T-cell (primary cell): ENCODE measurements around the gene TAF1A. TPM values are rescaled to one million over a fixed set of nuclear protein-coding genes. Genes with fewer than 3 reads are reported as not detected.
"Not testable (repeated sequence)": the region's sequence is repeated elsewhere in the genome, so short reads cannot be mapped to it uniquely, and the experiment has no call there.

Source experiments
- ATAC-seq, 4 experiments: fragments of 200-7000 bp in 3 of 4; fragments of 150-1000 bp in 1 of 4; cut with Tn5 transposase; replicated peaks in 1 of 4; 1 replicate in 3 of 4; 2 replicates in 1 of 4; pipeline ENCODE4 v1.10.0; 2021; ENCODE audit warnings: moderate library complexity in 3 of 4, mild to moderate bottlenecking in 2 of 4, moderate number of reproducible peaks in 1 of 4
- CTCF ChIA-PET, 2 donors: fragments of 300-600 bp; sonication (Branson Sonifier 250); formaldehyde crosslinking; loops; one replicate each; lab custom pipeline; 2022; ENCODE audit warnings: antibody characterized with exemption in 2 of 2; lab: Charles Lee
- POLR2A ChIA-PET, 2 donors: fragments of 300-600 bp; sonication (Branson Sonifier 250); formaldehyde crosslinking; loops; one replicate each; lab custom pipeline; 2022; ENCODE audit warnings: antibody characterized with exemption in 2 of 2; lab: Charles Lee
- DNase-seq, 35 experiments: peaks; one replicate each; pipeline versions ENCODE4 v3.0.0 to v3.0.0-alpha.2; 2013 to 2023
- H3K27ac ChIP-seq: one replicate; pipeline ENCODE4 v1.5.1; 2013; ENCODE audit warnings: low read length
- H3K27me3 ChIP-seq, 2 experiments: replicated peaks in 1 of 2; 1 replicate in 1 of 2; 2 replicates in 1 of 2; pipeline versions ENCODE4 v1.6.1 to v1.7.0; 2013; ENCODE audit warnings: low read length in 1 of 2, mixed read lengths in 1 of 2; ENCODE audit not compliant: control insufficient read depth in 2 of 2, insufficient read depth in 2 of 2; ENCODE audit errors: extremely low read depth in 1 of 2
- H3K36me3 ChIP-seq, 2 donors: 1 replicate in 1 of 2; 2 replicates in 1 of 2; pipeline versions ENCODE4 v1.6.1 to v1.7.0; 2013; ENCODE audit warnings: low read length in 1 of 2; ENCODE audit not compliant: control insufficient read depth in 2 of 2, insufficient read depth in 1 of 2; ENCODE audit errors: extremely low read depth in 1 of 2
- H3K4me1 ChIP-seq, 2 experiments: 1 replicate in 1 of 2; 2 replicates in 1 of 2; pipeline versions ENCODE4 v1.6.1 to v1.7.0; 2013; ENCODE audit warnings: low read length in 2 of 2, mixed read lengths in 1 of 2; ENCODE audit not compliant: insufficient read depth in 2 of 2, control insufficient read depth in 1 of 2; ENCODE audit errors: extremely low read depth in 1 of 2
- H3K4me3 ChIP-seq, 2 donors: 1 replicate in 1 of 2; 2 replicates in 1 of 2; pipeline versions ENCODE4 v1.5.1 to v1.7.0; 2013; ENCODE audit warnings: mild to moderate bottlenecking in 2 of 2, low read length in 1 of 2, moderate library complexity in 1 of 2; ENCODE audit not compliant: control insufficient read depth in 1 of 2; ENCODE audit errors: extremely low read depth in 1 of 2
- H3K9me3 ChIP-seq: 2 replicates; pipeline ENCODE4 v1.7.0; 2013
- H3K27ac Mint-ChIP-seq, 2 donors: one replicate each; pipeline ENCODE4 v1.8.0; 2020 to 2021; ENCODE audit warnings: mild to moderate bottlenecking in 2 of 2, mixed read lengths in 2 of 2
- H3K27me3 Mint-ChIP-seq, 2 donors: one replicate each; pipeline ENCODE4 v1.8.0; 2021 to 2022; ENCODE audit warnings: mixed read lengths in 2 of 2
- H3K36me3 Mint-ChIP-seq: one replicate; pipeline ENCODE4 v1.8.0; 2021; ENCODE audit warnings: mixed read lengths
- H3K4me1 Mint-ChIP-seq, 3 donors: one replicate each; pipeline ENCODE4 v1.8.0; 2020 to 2022; ENCODE audit warnings: mixed read lengths in 3 of 3, mild to moderate bottlenecking in 1 of 3
- H3K4me3 Mint-ChIP-seq, 3 donors: one replicate each; pipeline ENCODE4 v1.8.0; 2020 to 2022; ENCODE audit warnings: mild to moderate bottlenecking in 3 of 3, mixed read lengths in 3 of 3, moderate library complexity in 3 of 3
- H3K9me3 Mint-ChIP-seq, 3 donors: one replicate each; pipeline ENCODE4 v1.8.0; 2020 to 2022; ENCODE audit warnings: mixed read lengths in 3 of 3
- WGBS: methylation state at CpG from one replicate; pipeline ENCODE4 v1.1.5; 2013; ENCODE audit warnings: missing lambda C conversion rate; ENCODE audit not compliant: insufficient coverage; 5-methylcytosine and 5-hydroxymethylcytosine counted together
- total RNA-seq, 35 experiments: library from RNA in 6 of 35; stranded (reverse) in 6 of 35; fragments of 120-200 nt in 1 of 35; gene quantifications; one replicate each; pipeline versions ENCODE4 v1.2.1 to v1.2.4 and lab custom pipeline; 2013 to 2026

TAF1A gene
- total RNA-seq, 5 donors from 2014 or later (not counting 1 experiment from before 2014, with no cell fraction given), result 5.7 to 14.0 (median 12.3) TPM

DNA sequence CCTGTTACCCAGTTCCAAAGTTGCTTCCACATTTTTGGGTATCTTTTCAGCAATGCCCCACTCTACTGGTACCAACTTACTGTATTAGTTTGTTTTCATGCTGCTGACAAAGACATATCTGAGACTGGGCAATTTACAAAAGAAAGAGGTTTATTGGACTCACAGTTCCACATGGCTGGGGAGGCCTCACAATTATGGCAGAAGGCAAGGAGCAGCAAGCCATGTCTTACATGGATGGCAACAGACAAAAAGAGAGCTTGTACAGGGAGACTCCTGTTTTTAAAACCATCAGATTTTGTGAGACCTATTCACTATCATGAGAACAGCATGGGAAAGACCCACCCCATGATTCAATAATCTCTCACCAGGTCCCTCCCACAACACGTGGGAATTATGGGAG is 19.4 kb upstream of the TAF1A start:
- ATAC-seq, H3K27ac ChIP-seq, DNase-seq, CTCF ChIA-PET, H3K4me1 Mint-ChIP-seq, H3K36me3 ChIP-seq, H3K4me3 ChIP-seq, POLR2A ChIA-PET, H3K27ac Mint-ChIP-seq, H3K27me3 ChIP-seq, H3K36me3 Mint-ChIP-seq, H3K4me3 Mint-ChIP-seq, H3K9me3 Mint-ChIP-seq, H3K4me1 ChIP-seq, H3K9me3 ChIP-seq: not testable (repeated sequence)
- no CpG with 5 or more reads among the region's 1 CpG for WGBS
- peaks cover 14 to 17% of the 10 kb centered on the region in 2 donors for H3K27me3 Mint-ChIP-seq

DNA sequence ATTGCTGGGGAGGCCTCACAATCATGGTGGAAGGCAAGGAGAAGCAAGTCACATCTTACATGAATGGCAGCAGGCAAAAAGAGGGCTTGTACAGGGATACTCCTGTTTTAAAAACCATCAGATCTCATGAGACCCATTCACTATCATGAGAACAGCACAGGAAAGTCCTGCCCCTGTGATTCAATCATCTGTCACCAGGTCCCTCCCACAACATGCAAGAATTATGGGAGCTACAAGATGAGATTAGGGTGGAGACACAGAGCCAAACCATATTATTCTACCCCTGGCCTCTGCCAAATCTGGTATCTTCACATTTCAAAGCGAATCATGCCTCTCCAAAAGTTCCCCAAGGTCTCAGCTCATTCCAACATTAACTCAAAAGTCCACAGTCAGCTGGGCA is 17.0 kb upstream of the TAF1A start:
- Mint-ChIP-seq H3K27me3 (peaks cover 0 to 4% of the 10 kb centered on the region in 2 donors), H3K9me3 (peaks cover 0 to 6% (median 0%) of the 10 kb centered on the region in 3 donors), H3K4me3 (no peak overlapping the region), H3K36me3 (peaks cover 8% of the 10 kb centered on the region), H3K4me1 (no peaks in the 10 kb centered on the region), H3K27ac (no peak overlapping the region)
- no peaks in the 10 kb centered on the region for H3K4me1 ChIP-seq
- CTCF ChIA-PET, result no interaction called here
- no peak for DNase-seq
- WGBS, result 75% methylated on average over 1 of the region's 1 CpG
- H3K36me3 ChIP-seq, result no peaks in the 10 kb centered on the region
- H3K27ac ChIP-seq, result no peak overlapping the region
- H3K27me3 ChIP-seq, result peaks cover 0 to 2% of the 10 kb centered on the region in 2 experiments
- H3K9me3 ChIP-seq, result no peaks in the 10 kb centered on the region
- POLR2A ChIA-PET, result no interaction called here
- no peak overlapping the region for H3K4me3 ChIP-seq
- ATAC-seq, result no peak

DNA sequence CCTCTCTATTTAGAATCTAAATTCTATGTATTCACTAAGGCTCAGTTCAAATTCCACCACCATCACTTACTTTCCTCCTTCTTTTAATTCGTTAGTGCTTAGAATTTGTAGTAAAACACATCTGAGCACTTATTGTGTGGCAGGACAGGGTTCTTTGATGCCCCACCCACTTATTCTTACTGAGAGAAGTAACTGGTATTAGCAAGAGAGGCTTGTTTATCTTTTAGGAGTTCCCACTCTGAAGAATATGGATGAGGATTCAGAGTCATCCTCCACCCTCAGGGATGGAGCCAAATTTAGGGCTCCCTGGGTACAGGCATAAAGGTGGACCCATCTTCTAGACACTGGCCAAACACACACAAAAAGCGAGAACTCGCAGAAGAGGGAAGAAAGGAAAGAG is 11.5 kb upstream of the TAF1A start:
- H3K27ac Mint-ChIP-seq, result no peak overlapping the region
- H3K36me3 Mint-ChIP-seq, result peaks cover 2% of the 10 kb centered on the region
- H3K4me1 Mint-ChIP-seq, result no peaks in the 10 kb centered on the region
- Histone ChIP-seq H3K4me3 (no peak overlapping the region), H3K27me3 (no peaks in the 10 kb centered on the region), H3K4me1 (no peaks in the 10 kb centered on the region), H3K36me3 (no peaks in the 10 kb centered on the region), H3K27ac (no peak overlapping the region), H3K9me3 (no peaks in the 10 kb centered on the region)
- POLR2A ChIA-PET, result no interaction called here
- ATAC-seq (no peak), DNase-seq (no peak)
- CTCF ChIA-PET, result no interaction called here
- no peaks in the 10 kb centered on the region for H3K9me3 Mint-ChIP-seq
- no CpG with 5 or more reads among the region's 3 CpGs for WGBS
- peaks cover 0 to 2% of the 10 kb centered on the region in 2 donors for H3K27me3 Mint-ChIP-seq
- no peak overlapping the region for H3K4me3 Mint-ChIP-seq

DNA sequence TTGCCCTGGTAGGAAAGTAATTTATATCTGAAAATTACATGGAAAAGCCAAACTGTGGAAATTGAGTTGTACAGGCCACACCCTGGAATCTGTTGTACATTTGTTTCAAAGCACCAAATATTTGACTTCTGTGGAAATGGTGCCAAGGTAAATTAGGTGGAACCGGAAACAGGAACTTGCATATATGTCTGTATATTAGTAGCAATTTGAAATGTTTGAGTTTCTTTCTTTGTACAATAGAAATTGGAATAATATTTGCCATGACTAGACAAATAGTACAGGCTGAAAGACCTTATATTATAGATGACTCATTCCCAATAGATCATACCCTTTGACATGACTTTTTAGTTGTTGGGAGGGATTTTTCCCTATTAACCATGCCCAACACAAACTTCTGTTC is 10.5 kb upstream of the TAF1A start:
- ATAC-seq (no peak), DNase-seq (no peak)
- H3K4me3 Mint-ChIP-seq, result no peak overlapping the region
- ChIA-PET CTCF (interaction anchor here (0.6 to 0.8 kb wide), 3 partner anchors 9 to 754 kb away, joined by 3 to 8 read pairs (median 6); no protein-coding TSS in a partner anchor), POLR2A (interaction anchor here in 1 of 2 donors (0.6 kb wide), 1 partner anchor 19 kb away, joined by 6 read pairs; no protein-coding TSS in a partner anchor)
- Histone ChIP-seq H3K4me3 (no peak overlapping the region), H3K27me3 (no peaks in the 10 kb centered on the region), H3K9me3 (no peaks in the 10 kb centered on the region), H3K36me3 (no peaks in the 10 kb centered on the region), H3K27ac (no peak overlapping the region), H3K4me1 (no peaks in the 10 kb centered on the region)
- H3K36me3 Mint-ChIP-seq, result peaks cover under 1% of the 10 kb centered on the region
- peaks cover 2 to 3% of the 10 kb centered on the region in 2 donors for H3K27me3 Mint-ChIP-seq
- H3K4me1 Mint-ChIP-seq, result no peaks in the 10 kb centered on the region
- no peak overlapping the region for H3K27ac Mint-ChIP-seq
- no CpG with 5 or more reads among the region's 1 CpG for WGBS
- no peaks in the 10 kb centered on the region for H3K9me3 Mint-ChIP-seq

DNA sequence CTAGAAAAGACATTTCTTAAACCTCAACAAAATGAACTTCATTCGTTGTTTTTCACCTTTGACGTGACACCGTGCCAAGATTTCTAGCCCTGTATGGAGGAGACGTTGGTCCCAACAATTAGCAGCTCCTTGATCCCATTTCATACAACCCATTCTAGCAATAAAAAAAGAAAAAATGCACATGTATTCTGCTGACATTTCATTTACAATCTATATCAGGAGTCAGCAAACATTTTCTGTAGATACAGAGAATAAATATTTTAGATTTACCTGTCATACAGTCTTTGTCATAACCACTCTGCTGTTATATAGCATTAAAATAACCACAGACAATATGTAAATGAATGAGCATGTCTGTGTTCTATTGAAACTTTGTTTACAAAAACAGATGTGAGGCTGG is 7.0 kb upstream of the TAF1A start:
- ATAC-seq (no peak), DNase-seq (no peak)
- Histone ChIP-seq H3K36me3 (no peaks in the 10 kb centered on the region), H3K4me3 (no peak overlapping the region), H3K27me3 (no peaks in the 10 kb centered on the region), H3K9me3 (no peaks in the 10 kb centered on the region), H3K4me1 (no peaks in the 10 kb centered on the region), H3K27ac (no peak overlapping the region)
- H3K27ac Mint-ChIP-seq, result no peak overlapping the region
- no peak overlapping the region for H3K4me3 Mint-ChIP-seq
- H3K27me3 Mint-ChIP-seq, result peaks cover 2 to 3% of the 10 kb centered on the region in 2 donors
- H3K9me3 Mint-ChIP-seq, result no peaks in the 10 kb centered on the region
- CTCF ChIA-PET, result no interaction called here
- POLR2A ChIA-PET, result interaction anchor here in 1 of 2 donors (0.5 kb wide), 1 partner anchor 13 kb away, joined by 5 read pairs; no protein-coding TSS in a partner anchor
- H3K36me3 Mint-ChIP-seq, result no peaks in the 10 kb centered on the region
- H3K4me1 Mint-ChIP-seq, result no peaks in the 10 kb centered on the region
- WGBS, result 100% methylated on average over 2 of the region's 4 CpGs

DNA sequence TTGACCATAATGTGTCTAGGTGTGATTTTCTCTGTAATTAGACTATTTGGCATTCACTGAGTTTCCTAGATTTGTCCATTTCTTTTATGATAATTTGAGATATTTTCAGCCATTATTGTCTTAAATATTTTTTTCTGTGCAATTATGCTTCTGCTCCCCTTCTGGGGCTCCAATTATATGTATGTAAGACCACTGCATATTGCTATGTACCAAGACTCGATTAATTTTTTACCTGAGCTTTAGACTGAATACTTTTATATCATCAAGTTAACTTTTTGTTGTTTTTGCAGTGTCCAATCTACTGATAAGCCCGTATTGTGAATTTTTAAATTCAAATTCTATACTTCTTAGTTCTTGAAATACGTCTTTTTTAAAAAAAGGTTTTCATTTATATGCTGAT is 5.1 kb upstream of the TAF1A start:
- no peaks in the 10 kb centered on the region for H3K36me3 ChIP-seq
- no peaks in the 10 kb centered on the region for H3K27me3 ChIP-seq
- Mint-ChIP-seq H3K27ac (no peak overlapping the region), H3K36me3 (no peaks in the 10 kb centered on the region), H3K4me3 (no peak overlapping the region), H3K27me3 (peaks cover 1 to 3% of the 10 kb centered on the region in 2 donors), H3K4me1 (peaks cover 8 to 13% (median 9%) of the 10 kb centered on the region in 3 donors), H3K9me3 (no peaks in the 10 kb centered on the region)
- DNase-seq, result no peak
- ATAC-seq, result no peak
- H3K4me3 ChIP-seq, result no peak overlapping the region
- ChIA-PET CTCF (interaction anchor here (0.6 to 1.6 kb wide), 3 partner anchors 40 to 156 kb away, joined by 3 to 6 read pairs (median 3); no protein-coding TSS in a partner anchor), POLR2A (interaction anchor here in 1 of 2 donors (0.5 kb wide), 1 partner anchor 10 kb away, joined by 3 read pairs; no protein-coding TSS in a partner anchor)
- no peaks in the 10 kb centered on the region for H3K9me3 ChIP-seq
- no peak overlapping the region for H3K27ac ChIP-seq
- no CpG with 5 or more reads among the region's 3 CpGs for WGBS
- peaks cover 5 to 9% of the 10 kb centered on the region in 2 experiments for H3K4me1 ChIP-seq
